Panc1 (cell line): ENCODE measurements around the gene SOHLH2.

ENCODE experiments used
- CTCF ChIP-seq: fragments of 450-650 bp; IDR thresholded peaks from 2 replicates; pipeline ENCODE4 v1.5.1; 2017; ENCODE audit warnings: mild to moderate bottlenecking
- POLR2AphosphoS5 ChIP-seq: IDR thresholded peaks from 2 replicates; pipeline ENCODE4 v1.6.1; 2012; ENCODE audit warnings: mild to moderate bottlenecking, low read depth, low read length, moderate library complexity
- SIN3A ChIP-seq: IDR thresholded peaks from 2 replicates; pipeline ENCODE4 v1.6.1; 2012; ENCODE audit warnings: low read depth, mild to moderate bottlenecking, low read length, moderate library complexity, borderline replicate concordance; ENCODE audit not compliant: insufficient read depth

GRCh38 chr13:36175621-36176020 lies 38.7 kb downstream of the SOHLH2 start:
- TF ChIP-seq CTCF = no peak
- no peak for TF ChIP-seq POLR2AphosphoS5
- no peak for TF ChIP-seq SIN3A
